CD4-positive, alpha-beta T cell treated with Interleukin-1 beta for 1 hour (primary cell): ENCODE results near the gene CSNK1A1L.

Experiments
- DNase-seq, 2 donors: peaks; one replicate each; pipeline ENCODE4 v3.0.0-alpha.2; 2020 to 2022

The CSNK1A1L gene

GRCh38 chr13:37105251-37105714 is at the start of gene CSNK1A1L:
Gene CSNK1A1L, minus strand, starts transcription at chr13:37105664. Its CDS starts 408 bp downstream, at chr13:37105256.
- DNase-seq = no peak

- DNase-seq = no peak
Observed at GRCh38 chr13:37149380-37149779, 43.9 kb upstream of the CSNK1A1L start.

GRCh38 chr13:37148501-37148900 is 43.0 kb upstream of the CSNK1A1L start:
- no peak for DNase-seq

- DNase-seq = no peak
Observed at GRCh38 chr13:37144661-37145060, 39.2 kb upstream of the CSNK1A1L start.

- DNase-seq = no peak
Observed at GRCh38 chr13:37143911-37144310, 38.4 kb upstream of the CSNK1A1L start.

- DNase-seq = no peak
Observed at GRCh38 chr13:37142877-37143276, 37.4 kb upstream of the CSNK1A1L start.

GRCh38 chr13:37141011-37141410 is 35.5 kb upstream of the CSNK1A1L start:
- DNase-seq = no peak

- no peak for DNase-seq
Observed at GRCh38 chr13:37139356-37139755, 33.9 kb upstream of the CSNK1A1L start.

- no peak for DNase-seq
Observed at GRCh38 chr13:37138926-37139325, 33.5 kb upstream of the CSNK1A1L start.

GRCh38 chr13:37138169-37138568 is 32.7 kb upstream of the CSNK1A1L start:
- no peak for DNase-seq

- DNase-seq = no peak
Observed at GRCh38 chr13:37136633-37137032, 31.2 kb upstream of the CSNK1A1L start.

- no peak for DNase-seq
Observed at GRCh38 chr13:37136187-37136586, 30.7 kb upstream of the CSNK1A1L start.

GRCh38 chr13:37134411-37135041 is 29.1 kb upstream of the CSNK1A1L start:
- DNase-seq = no peak

- DNase-seq = no peak
Observed at GRCh38 chr13:37132211-37132610, 26.7 kb upstream of the CSNK1A1L start.

GRCh38 chr13:37131092-37131491 is 25.6 kb upstream of the CSNK1A1L start:
- no peak for DNase-seq

- DNase-seq = no peak
Observed at GRCh38 chr13:37129866-37130265, 24.4 kb upstream of the CSNK1A1L start.

- no peak for DNase-seq
Observed at GRCh38 chr13:37127691-37128241, 22.3 kb upstream of the CSNK1A1L start.

- DNase-seq = no peak
Observed at GRCh38 chr13:37123337-37123736, 17.9 kb upstream of the CSNK1A1L start.

GRCh38 chr13:37118016-37118415 is 12.6 kb upstream of the CSNK1A1L start:
- DNase-seq = no peak

- DNase-seq = no peak
Observed at GRCh38 chr13:37114250-37114649, 8.8 kb upstream of the CSNK1A1L start.

- DNase-seq = no peak
Observed at GRCh38 chr13:37113534-37113933, 8.1 kb upstream of the CSNK1A1L start.

- no peak for DNase-seq
Observed at GRCh38 chr13:37109051-37109678, 3.7 kb upstream of the CSNK1A1L start.

- no peak for DNase-seq
Observed at GRCh38 chr13:37107868-37108267, 2.4 kb upstream of the CSNK1A1L start.

GRCh38 chr13:37107456-37107855 is 2.0 kb upstream of the CSNK1A1L start:
- no peak for DNase-seq
